Thymus (tissue), 11 donors: Measurements from ENCODE around the gene ZDHHC1. TPM values are rescaled to one million over a fixed set of nuclear protein-coding genes. Genes with fewer than 3 reads are reported as not detected.
"Not testable (repeated sequence)": the region's sequence is repeated elsewhere in the genome, so short reads cannot be mapped to it uniquely, and the experiment has no call there.

ENCODE experiments used
- DNase-seq, 9 donors: peaks; one replicate each; pipeline ENCODE4 v3.0.0-alpha.2; 2013; ENCODE audit warnings: low spot score in 9 of 9, low read depth in 6 of 9, missing footprints in 1 of 9
- H3K27ac ChIP-seq, 2 donors: one replicate each; pipeline ENCODE4 v1.5.1; 2013; ENCODE audit warnings: control low read depth in 1 of 2, low read depth in 1 of 2, low read length in 1 of 2, mild to moderate bottlenecking in 1 of 2, moderate library complexity in 1 of 2
- H3K27me3 ChIP-seq, 2 donors: one replicate each; pipeline ENCODE4 v1.5.1; 2013; ENCODE audit warnings: low read length in 1 of 2; ENCODE audit not compliant: control insufficient read depth in 2 of 2, insufficient read depth in 1 of 2
- H3K36me3 ChIP-seq, 2 donors: one replicate each; pipeline ENCODE4 v1.5.1; 2013; ENCODE audit warnings: low read length in 1 of 2, mild to moderate bottlenecking in 1 of 2, moderate library complexity in 1 of 2; ENCODE audit not compliant: control insufficient read depth in 2 of 2, insufficient read depth in 2 of 2
- H3K4me1 ChIP-seq, 2 donors: one replicate each; pipeline ENCODE4 v1.5.1; 2013; ENCODE audit warnings: low read length in 2 of 2; ENCODE audit not compliant: control insufficient read depth in 2 of 2, insufficient read depth in 2 of 2
- H3K4me3 ChIP-seq, 2 donors: one replicate each; pipeline ENCODE4 v1.5.1; 2013; ENCODE audit warnings: low read length in 2 of 2, control low read depth in 1 of 2, mild to moderate bottlenecking in 1 of 2
- H3K9me3 ChIP-seq, 2 donors: one replicate each; pipeline ENCODE4 v1.5.1; 2013; ENCODE audit warnings: low read length in 1 of 2, mild to moderate bottlenecking in 1 of 2; ENCODE audit not compliant: control insufficient read depth in 2 of 2, insufficient read depth in 1 of 2
- WGBS: extraction: QIAGEN DNeasy Blood & Tissue Kit; methylation state at CpG from one replicate; pipeline ENCODE4 v1.1.7; 2013; 5-methylcytosine and 5-hydroxymethylcytosine counted together
- polyA plus RNA-seq: library from polyadenylated mRNA; stranded (reverse); fragments of 200-250 nt; gene quantifications from one replicate; pipeline ENCODE4 v1.2.3, GENCODE V29; 2013
- total RNA-seq: library from RNA; stranded (reverse); fragments of 120-200 nt; gene quantifications from one replicate; pipeline ENCODE4 v1.2.4, GENCODE V29; 2013
- donor health status: healthy.

Gene ZDHHC1
- total and polyA plus RNA-seq, 2 donors = 0.52 to 2.5 TPM

- H3K27ac ChIP-seq = no peak overlapping the region
- no peaks in the 10 kb centered on the region for H3K4me1 ChIP-seq
- no peaks in the 10 kb centered on the region for H3K9me3 ChIP-seq
- no peaks in the 10 kb centered on the region for H3K36me3 ChIP-seq
- 97% methylated on average over 4 of the region's 4 CpGs for WGBS
- DNase-seq = no peak
- no peak overlapping the region for H3K4me3 ChIP-seq
- H3K27me3 ChIP-seq = peaks cover 0 to 3% of the 10 kb centered on the region in 2 donors
These were observed 45.6 kb downstream of the ZDHHC1 start for GRCh38 chr16:67370661-67371060.

GRCh38 chr16:67364600-67365235 lies 51.6 kb downstream of the ZDHHC1 start:
- Histone ChIP-seq H3K27ac (no peak overlapping the region), H3K4me3 (no peak overlapping the region), H3K9me3 (no peaks in the 10 kb centered on the region), H3K27me3 (no peaks in the 10 kb centered on the region), H3K36me3 (no peaks in the 10 kb centered on the region), H3K4me1 (no peaks in the 10 kb centered on the region)
- DNase-seq = peak in 1 of 9 donors; percentile 13

- H3K36me3 ChIP-seq = no peaks in the 10 kb centered on the region
- no peak overlapping the region for H3K27ac ChIP-seq
- H3K9me3 ChIP-seq = no peaks in the 10 kb centered on the region
- DNase-seq = no peak
- no peaks in the 10 kb centered on the region for H3K27me3 ChIP-seq
- no peaks in the 10 kb centered on the region for H3K4me1 ChIP-seq
- H3K4me3 ChIP-seq = no peak overlapping the region
- 95% methylated on average over 3 of the region's 3 CpGs for whole genome bisulfite sequencing
These were observed 55.2 kb downstream of the ZDHHC1 start for GRCh38 chr16:67361038-67361437.

GRCh38 chr16:67359540-67360269 lies 56.6 kb downstream of the ZDHHC1 start:
- not testable (repeated sequence) for H3K27me3 ChIP-seq, H3K27ac ChIP-seq, H3K36me3 ChIP-seq, DNase-seq, H3K9me3 ChIP-seq, H3K4me1 ChIP-seq, H3K4me3 ChIP-seq
- WGBS = 98% methylated on average over 8 of the region's 8 CpGs

- Histone ChIP-seq H3K9me3 (no peaks in the 10 kb centered on the region), H3K27me3 (no peaks in the 10 kb centered on the region), H3K4me3 (no peak overlapping the region), H3K4me1 (no peaks in the 10 kb centered on the region), H3K36me3 (no peaks in the 10 kb centered on the region), H3K27ac (no peak overlapping the region)
- WGBS = 82% methylated on average over 4 of the region's 4 CpGs
- no peak for DNase-seq
These were observed 58.7 kb downstream of the ZDHHC1 start for GRCh38 chr16:67357561-67357960.

GRCh38 chr16:67356396-67356795 lies 59.9 kb downstream of the ZDHHC1 start:
- no peak overlapping the region for H3K4me3 ChIP-seq
- H3K9me3 ChIP-seq = no peaks in the 10 kb centered on the region
- no peaks in the 10 kb centered on the region for H3K4me1 ChIP-seq
- no peak overlapping the region for H3K27ac ChIP-seq
- WGBS = 97% methylated on average over 3 of the region's 3 CpGs
- no peaks in the 10 kb centered on the region for H3K36me3 ChIP-seq
- DNase-seq = no peak
- H3K27me3 ChIP-seq = no peaks in the 10 kb centered on the region

GRCh38 chr16:67352463-67352862 lies 63.8 kb downstream of the ZDHHC1 start:
- H3K9me3 ChIP-seq, H3K27me3 ChIP-seq, H3K36me3 ChIP-seq, H3K4me1 ChIP-seq, DNase-seq, H3K27ac ChIP-seq, H3K4me3 ChIP-seq: not testable (repeated sequence)
- WGBS = 97% methylated on average over 3 of the region's 3 CpGs

GRCh38 chr16:67350324-67350723 lies 66.0 kb downstream of the ZDHHC1 start:
- H3K36me3 ChIP-seq = no peaks in the 10 kb centered on the region
- no peak for DNase-seq
- no peaks in the 10 kb centered on the region for H3K9me3 ChIP-seq
- H3K27ac ChIP-seq = no peak overlapping the region
- 97% methylated on average over 1 of the region's 1 CpG for WGBS
- H3K4me3 ChIP-seq = no peak overlapping the region
- H3K27me3 ChIP-seq = no peaks in the 10 kb centered on the region
- no peaks in the 10 kb centered on the region for H3K4me1 ChIP-seq

GRCh38 chr16:67349172-67349571 lies 67.1 kb downstream of the ZDHHC1 start:
- H3K36me3 ChIP-seq = no peaks in the 10 kb centered on the region
- H3K4me3 ChIP-seq = no peak overlapping the region
- H3K4me1 ChIP-seq = no peaks in the 10 kb centered on the region
- no peaks in the 10 kb centered on the region for H3K27me3 ChIP-seq
- H3K27ac ChIP-seq = no peak overlapping the region
- no peaks in the 10 kb centered on the region for H3K9me3 ChIP-seq
- DNase-seq = no peak
